IPS-18c (cell line): ENCODE data around the gene TRO.

Experiments used
- H3K4me3 ChIP-seq: 2 replicates; pipeline ENCODE4 v1.7.0; 2013; ENCODE audit warnings: low read depth, mild to moderate bottlenecking, low read length, moderate library complexity; ENCODE audit not compliant: insufficient read depth
- H3K9me3 ChIP-seq: one replicate; pipeline ENCODE4 v1.6.1; 2013; ENCODE audit warnings: mild to moderate bottlenecking, low read length, moderate library complexity; ENCODE audit not compliant: control insufficient read depth, insufficient read depth

The TRO gene

DNA sequence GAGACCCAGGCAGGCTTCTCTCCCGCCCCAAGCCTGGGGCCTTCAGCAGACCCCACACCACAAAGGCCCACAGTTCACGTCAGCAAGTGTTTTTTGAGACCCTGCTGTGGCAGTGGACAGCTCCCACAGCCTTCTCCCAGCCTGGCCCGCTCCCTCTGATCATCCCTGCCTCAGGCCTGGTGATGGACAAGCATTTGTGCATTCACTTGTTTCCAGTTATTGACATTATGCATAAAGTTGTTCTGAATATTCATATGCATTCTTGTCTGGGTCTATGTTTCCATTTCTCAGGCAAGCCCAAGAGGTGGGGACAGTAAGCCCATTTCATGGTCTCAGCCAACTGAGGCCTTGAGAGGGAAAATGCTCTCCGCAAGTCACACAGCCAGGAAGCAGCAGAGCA is 14.7 kb downstream of the TRO start:
- H3K9me3 ChIP-seq, result peaks cover 13% of the 10 kb centered on the region
- H3K4me3 ChIP-seq, result no peak overlapping the region

DNA sequence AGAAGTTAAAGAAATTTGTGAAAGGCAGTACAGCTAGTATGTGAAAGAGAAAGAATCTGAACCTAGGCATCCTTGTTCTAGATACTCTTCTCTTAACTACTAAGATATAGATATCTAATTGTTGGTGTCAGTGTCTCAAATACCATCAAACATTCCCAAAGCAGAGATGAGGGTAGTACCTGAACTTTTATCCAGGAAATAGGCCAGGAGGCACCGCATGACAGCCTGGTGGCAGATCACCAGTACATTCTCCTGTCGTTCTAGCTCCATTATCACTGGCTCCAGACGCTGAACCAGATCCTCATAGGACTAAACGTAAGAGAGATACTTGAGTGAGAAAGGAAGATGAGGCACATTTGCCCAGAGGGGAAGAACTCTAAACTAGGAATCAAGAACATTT is 16.8 kb downstream of the TRO start:
- H3K4me3 ChIP-seq, result no peak overlapping the region
- H3K9me3 ChIP-seq, result peaks cover 7% of the 10 kb centered on the region

DNA sequence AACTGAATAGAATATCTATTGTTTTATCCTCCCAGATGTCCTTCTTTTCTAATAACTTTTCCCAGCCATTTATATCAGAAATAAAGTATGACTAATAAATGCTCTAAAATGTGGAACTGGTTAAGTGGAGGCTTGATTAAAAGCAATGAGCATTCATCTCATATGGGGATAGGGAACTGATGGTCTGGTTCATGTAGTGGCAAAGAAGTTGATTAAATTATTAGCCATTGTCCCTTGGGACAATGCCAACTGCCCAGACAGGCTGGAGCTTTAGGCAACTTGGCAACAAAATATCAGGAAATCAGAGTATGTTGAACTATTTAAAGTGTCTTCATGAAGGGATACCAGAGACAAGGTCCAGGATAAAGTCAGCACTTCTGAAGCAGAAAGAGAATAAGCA is 24.2 kb downstream of the TRO start:
- Histone ChIP-seq H3K4me3 (no peak overlapping the region), H3K9me3 (peaks cover 6% of the 10 kb centered on the region)

DNA sequence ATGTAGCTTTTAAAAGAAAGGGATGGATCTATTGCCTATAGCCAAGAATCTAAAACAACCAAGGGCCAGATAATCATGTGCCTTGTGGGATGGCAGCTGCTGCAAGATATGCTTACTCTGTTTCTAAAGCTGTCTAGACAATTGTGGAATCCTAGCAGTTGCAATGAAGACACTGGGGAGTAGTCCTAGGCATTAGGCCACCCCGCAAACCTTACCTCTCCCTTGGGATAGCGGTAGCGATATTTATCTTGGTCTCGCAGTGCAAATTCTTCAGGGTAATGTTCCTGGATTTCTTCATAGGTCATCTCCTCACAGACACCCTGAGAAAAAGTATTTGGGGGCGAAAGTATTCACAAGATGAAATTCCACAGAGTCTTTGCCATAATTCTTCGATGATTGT is 24.6 kb downstream of the TRO start:
- Histone ChIP-seq H3K9me3 (peaks cover 6% of the 10 kb centered on the region), H3K4me3 (no peak overlapping the region)

DNA sequence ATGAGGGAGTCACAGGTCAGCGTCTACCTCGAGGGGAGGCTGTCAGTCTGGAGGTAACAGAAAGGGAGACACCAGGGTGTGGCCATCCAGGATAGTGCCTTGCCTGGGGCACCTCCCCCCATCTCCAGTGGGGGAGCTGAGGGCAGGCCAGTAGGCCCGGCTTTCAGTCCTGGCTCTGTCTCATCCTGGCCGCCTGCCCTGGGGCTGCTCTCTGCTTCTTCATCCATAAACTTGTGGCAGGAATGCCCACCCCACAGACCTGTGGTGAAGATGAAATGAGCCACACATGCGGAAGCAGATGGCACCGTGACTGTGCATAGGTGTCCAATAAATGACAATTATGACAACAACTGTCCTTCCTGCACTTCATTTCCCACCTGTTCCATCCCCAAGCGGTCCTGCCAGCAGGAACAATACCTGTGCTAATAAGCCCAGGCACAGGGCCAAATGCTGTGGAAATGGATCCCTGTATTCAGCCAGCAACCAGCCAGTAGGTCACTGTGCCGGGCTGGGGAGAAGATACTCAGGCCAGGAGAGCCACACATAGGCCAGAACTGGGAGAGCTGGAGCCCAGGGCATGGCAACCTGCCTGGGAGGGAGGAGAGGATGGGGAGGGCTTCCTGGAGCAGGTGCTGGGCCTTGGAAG is 30.2 kb downstream of the TRO start:
- Histone ChIP-seq H3K9me3 (peaks cover 14% of the 10 kb centered on the region), H3K4me3 (no peak overlapping the region)

DNA sequence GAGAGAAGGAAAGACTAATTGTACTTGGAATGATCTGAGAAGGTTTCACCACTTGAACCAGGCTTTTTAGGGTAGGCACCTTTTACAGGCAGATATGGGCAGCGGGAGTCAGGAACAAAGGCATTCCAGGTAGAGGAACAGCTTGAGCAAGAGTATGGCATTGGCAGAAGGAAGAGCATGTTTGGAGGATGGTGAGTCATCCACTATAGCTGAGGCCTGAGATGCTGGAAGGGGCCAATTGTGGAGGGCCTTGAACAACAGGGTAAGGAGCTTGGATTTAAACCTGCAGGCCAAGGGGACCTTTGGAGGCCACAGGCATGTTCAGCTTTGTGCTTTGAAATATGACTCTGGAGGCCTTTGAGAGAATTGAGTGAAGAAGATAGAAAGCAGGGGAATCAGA is 41.1 kb downstream of the TRO start:
- Histone ChIP-seq H3K9me3 (peaks cover 6% of the 10 kb centered on the region), H3K4me3 (no peak overlapping the region)

DNA sequence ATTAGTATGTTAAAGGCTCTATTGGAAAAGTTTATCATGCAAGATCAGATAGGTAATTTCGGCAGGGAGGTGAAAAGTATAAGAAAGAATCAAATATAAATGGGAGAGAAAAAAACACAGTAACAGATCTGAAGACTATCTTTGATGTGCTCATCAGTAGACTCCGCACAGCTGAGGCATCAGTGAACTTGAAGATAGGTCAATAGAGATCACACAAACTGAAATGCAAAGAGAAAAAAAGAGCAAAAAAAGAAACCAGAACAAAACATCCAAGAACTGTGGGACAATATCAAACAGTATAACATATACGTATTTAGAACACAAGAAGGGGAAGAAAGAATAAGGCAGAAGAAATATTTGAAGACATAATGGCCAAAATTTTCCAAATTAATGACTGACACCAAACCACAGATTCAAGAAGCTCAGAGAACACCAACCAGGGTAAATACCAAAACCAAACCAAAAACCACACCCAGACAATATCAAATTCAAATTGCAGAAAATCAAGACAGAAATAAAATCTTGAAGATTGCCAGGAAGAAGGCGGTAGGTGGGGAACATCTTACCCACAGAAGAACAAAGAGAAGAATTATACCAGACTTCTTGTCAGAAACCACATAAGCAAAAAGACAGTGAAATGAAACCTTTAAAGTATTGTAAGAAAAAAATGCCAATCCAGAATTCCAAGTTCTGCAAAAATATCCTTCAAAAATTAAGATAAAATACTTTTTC is 44.3 kb downstream of the TRO start:
- Histone ChIP-seq H3K4me3 (no peak overlapping the region), H3K9me3 (peaks cover 2% of the 10 kb centered on the region)

DNA sequence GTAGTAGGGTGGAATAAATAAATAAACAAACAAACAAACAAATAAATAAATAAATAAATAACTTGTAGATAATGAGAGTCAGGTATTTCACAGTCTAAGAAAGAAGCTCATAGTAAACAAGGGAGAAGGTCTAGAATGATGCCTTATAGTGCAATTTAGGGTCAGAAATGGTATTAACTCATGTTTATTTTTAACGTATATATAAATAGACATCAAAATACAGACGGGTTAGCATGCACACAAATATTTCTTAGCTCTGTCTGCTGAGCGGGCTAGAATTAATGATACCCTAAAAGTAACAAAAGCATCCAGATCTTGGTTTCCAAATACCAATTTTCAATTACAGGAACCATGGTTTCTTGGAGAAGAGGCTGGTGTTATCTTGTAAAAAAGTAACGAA is 56.8 kb downstream of the TRO start:
- no peaks in the 10 kb centered on the region for H3K9me3 ChIP-seq
- no peak overlapping the region for H3K4me3 ChIP-seq

DNA sequence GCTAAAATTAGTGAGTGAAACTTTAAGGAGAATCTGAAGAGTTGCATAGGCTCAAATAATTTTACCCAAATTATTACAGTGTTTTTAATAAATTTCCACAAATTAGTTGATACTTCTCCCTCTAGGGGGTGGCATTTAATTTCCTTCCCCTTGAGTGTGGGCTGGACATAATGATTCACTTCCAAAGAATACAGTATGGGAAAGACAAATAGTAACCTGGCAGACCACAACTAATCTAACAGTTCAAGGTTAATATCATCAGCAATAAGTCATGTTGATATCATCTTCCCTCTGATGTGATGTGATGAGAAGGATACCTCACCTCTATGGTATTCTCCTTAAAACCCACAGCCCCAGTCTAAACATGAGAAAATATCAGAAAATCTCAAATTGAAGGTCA is 57.8 kb downstream of the TRO start:
- H3K4me3 ChIP-seq, result no peak overlapping the region
- H3K9me3 ChIP-seq, result no peaks in the 10 kb centered on the region

DNA sequence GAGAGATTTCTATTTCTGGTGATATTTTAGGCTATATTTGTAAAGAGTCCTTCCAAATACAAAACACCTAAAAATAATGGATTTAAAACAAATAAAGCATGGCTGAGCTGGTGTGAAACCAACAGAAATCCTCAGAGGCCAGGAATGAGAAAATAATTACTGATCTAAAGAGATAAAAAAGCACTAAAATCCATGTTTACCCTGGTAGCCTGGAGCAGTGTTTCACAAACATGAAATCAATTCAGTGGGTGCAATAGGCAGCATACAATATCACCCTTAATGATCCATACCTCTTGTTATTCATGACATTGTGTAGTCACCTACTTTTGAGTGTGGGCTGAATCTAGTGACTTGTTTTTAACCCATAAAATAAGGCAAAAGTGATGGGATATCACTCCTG is 58.8 kb downstream of the TRO start:
- Histone ChIP-seq H3K4me3 (no peak overlapping the region), H3K9me3 (no peaks in the 10 kb centered on the region)

DNA sequence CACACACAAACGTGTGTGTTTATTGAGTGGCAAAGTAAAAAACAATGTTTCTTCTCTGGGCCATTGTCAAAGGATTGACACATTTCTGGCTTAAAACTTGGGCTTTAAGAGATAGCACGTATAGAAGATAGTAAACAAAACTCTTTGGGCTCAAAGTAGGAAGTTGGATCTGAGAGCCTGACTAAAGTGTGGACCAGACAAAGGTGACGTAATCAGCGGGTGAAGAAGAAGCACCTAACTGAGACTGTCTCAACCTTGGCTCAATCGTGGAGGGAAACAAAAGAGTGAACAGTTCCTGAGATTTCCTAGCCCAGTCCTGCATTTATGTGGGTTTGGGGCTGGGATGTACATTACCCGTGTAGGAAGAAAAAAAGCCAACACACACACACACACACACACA is 59.7 kb downstream of the TRO start:
- H3K9me3 ChIP-seq, result no peaks in the 10 kb centered on the region
- no peak overlapping the region for H3K4me3 ChIP-seq
